HG02759 (cell line): ENCODE results near the gene AIFM3.

Source experiments
- ATAC-seq: cut with Tn5 transposase; IDR thresholded peaks from one replicate; pipeline ENCODE4 v1.9.1; 2021; ENCODE audit warnings: mild to moderate bottlenecking, moderate library complexity; ENCODE audit not compliant: unreplicated experiment

AIFM3 gene

GRCh38 chr22:21022955-21023614, 56.0 kb downstream of the AIFM3 start:
- no peak for ATAC-seq

DNA sequence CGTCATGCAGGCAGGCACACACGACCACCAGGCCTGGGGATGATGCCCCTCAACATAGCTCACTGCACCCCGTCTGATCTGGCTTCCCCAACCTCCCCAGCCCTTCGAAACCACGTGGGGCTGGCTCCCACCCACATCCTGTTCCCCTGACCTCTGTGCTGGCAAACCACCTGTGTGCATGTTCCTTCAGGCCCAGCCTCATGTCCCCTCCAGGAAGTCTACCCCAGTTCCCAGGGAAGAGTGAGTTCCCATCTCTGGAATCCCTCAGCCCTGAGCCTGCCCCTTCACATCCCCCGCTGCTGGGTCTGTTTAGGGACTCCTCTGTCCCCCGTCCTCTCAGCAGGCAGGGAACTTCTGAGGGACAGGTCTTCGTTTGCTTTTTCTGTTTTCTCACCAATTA, 58.2 kb downstream of the AIFM3 start:
- no peak for ATAC-seq

DNA sequence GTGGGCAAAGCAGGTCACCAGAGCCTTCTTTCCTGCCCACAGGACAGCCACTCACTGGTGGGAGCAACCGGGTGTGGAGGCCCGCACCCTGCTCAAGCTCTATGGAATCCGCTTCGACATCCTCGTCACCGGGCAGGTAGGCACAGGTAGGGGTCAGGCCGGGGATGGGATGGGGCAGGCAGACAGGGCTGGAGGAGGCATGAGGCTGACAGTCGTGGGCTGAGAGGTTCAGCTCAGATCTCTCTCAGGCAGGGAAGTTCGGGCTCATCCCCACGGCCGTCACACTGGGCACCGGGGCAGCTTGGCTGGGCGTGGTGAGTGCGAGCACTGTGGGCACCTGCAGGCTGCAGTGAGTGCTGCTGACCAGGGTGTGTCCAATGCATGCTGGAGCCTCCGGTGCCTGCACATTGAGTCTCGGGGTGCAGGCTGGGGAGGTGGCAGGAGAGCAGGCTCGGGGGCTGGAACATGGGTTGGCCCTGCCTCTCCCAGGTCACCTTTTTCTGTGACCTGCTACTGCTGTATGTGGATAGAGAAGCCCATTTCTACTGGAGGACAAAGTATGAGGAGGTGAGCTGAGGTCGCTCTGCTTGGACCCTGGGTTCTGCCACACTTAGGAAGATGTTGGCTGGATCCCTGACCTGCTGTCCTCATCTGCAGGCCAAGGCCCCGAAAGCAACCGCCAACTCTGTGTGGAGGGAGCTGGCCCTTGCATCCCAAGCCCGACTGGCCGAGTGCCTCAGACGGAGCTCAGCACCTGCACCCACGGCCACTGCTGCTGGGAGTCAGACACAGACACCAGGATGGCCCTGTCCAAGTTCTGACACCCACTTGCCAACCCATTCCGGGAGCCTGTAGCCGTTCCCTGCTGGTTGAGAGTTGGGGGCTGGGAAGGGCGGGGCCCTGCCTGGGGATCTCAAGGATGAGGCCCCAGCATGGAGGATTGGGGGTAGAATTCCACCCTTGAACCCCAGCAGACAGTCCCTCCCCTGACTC, 59.0 kb downstream of the AIFM3 start:
- ATAC-seq = no peak

DNA sequence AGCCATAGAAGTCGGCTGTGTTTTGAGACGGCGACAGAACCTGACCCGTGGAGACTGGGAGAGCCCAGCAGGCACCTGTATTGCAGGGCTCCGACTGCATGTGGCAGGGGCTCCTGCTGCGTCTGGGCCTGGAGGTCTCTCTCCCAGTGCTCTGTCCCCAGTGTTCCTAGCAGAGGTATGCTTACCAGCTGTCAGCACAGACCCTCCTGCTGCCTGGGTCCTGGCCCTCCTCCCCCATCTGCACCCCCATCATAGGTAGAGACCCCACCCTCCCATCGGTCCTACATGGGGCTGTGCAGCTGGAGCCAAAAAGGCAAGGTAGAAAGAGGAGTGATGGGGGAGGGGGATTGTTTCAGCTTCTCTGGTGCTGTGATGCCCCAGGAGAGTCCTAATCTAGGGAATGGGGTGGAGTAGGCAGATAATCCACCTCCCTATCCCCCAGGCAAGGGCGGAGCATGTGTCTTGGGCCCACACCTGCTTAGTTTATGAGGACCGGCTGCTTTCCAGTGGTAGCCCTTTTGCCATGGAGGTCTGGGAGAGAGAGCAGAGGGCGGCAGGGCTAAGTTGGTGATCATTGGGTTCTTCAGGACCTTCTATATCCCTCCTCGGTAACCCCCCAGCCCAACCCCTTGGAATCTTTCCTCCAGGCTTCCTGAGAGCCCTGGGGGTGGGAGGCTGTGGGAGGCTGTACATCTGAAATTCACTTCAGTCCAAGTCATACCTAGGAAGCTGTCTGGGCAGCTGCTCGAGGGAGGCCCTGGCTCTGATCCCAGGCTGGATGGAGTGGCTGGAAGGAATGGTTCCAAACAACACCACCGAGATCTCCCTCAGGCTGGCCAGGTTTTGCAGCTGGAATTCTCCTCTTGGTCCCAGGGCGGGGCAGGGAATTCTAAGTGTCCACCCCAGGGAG, 60.0 kb downstream of the AIFM3 start:
- no peak for ATAC-seq

GRCh38 chr22:21028277-21029251, 61.5 kb downstream of the AIFM3 start:
- no peak for ATAC-seq

DNA sequence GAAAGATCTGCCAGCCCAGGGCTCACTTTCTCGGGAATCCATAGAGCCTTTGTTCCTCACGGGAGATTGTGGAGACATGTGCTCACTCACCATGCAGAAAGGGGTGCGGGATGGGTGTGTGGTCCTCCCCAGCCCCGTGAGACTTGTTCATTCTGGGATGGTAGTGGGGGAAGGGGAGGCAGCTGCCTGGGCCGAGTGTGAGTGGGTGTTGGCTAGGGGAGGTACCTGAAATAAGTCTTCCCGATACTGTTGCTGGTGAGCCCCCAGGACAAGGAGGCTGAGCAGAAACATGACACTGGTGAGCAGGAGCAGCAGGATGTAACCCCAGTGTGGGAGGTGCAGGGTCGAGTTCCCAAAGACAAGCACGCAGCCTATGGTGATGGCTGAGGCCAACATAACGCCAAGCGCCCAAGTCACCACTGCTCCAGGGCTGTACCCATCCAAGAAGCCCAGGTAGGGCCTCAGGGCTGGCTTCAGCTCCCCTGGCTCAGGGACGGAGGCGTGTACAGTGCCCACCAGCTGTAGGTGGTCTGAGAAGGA, 62.5 kb downstream of the AIFM3 start:
- ATAC-seq = no peak

DNA sequence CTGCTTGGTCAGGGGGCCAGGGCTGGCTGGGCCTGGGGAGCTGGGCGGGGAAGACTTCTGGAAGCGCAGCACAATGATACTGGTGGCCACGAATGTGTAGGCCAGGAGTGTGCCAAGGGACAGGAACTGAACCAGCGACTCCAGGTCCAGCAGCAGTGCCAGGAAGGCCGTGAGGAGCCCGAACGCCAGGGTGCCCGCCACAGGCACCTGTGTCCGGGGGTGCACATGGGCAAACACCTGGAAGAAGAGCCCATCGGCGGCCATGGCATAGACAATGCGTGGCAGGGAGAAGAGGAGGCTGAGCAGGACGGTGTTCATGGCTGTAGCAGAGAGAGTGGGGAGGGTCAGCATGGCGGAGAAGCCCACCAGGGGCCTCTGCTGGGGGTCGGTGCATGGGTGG, 63.0 kb downstream of the AIFM3 start:
- ATAC-seq = no peak
